Fibroblast of villous mesenchyme (primary cell): ENCODE results near the gene ANGPT4. TPM values are rescaled to one million over a fixed set of nuclear protein-coding genes. Genes with fewer than 3 reads are reported as not detected.

ENCODE experiments used
- DNase-seq: peaks from one replicate; pipeline ENCODE4 v3.0.0-alpha.2; 2010; ENCODE audit warnings: low read depth
- H3K4me3 ChIP-seq: 2 replicates; pipeline ENCODE4 v1.5.1; 2011; ENCODE audit warnings: low read depth, mild to moderate bottlenecking, low read length
- CTCF ChIP-seq: IDR thresholded peaks from 2 replicates; pipeline ENCODE4 v1.5.1; 2012; ENCODE audit warnings: low read depth, mild to moderate bottlenecking, low read length; ENCODE audit not compliant: insufficient read depth
- total RNA-seq: library from RNA; depleted of rRNA; stranded (reverse); fragments of >200 nt; gene quantifications from 2 replicates; pipeline ENCODE4 v1.2.3, GENCODE V29; 2012

Gene ANGPT4
- total RNA-seq, 1 donor: not detected

GRCh38 chr20:926670-927069 lies 10.5 kb upstream of the ANGPT4 start:
- no peak for DNase-seq
- H3K4me3 ChIP-seq: no peak overlapping the region
- TF ChIP-seq CTCF: no peak

DNA sequence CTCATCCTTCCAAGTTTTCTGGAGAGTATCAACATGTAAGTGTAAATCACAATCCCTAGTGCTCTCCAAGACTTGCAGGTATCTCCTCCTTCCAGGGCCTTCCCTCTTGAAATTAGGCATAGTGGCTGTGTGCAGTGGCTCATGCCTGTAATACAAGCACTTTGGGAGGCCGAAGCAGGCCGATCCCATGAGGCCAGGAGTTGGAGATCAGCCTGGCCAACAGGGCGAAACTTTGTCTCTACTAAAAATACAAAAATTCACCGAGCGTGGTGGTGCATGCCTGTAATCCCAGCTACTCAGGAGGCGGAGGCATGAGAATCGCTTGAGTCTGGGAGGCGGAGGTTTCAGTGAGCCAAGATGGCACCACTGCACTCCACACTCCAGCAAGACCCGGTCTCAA lies 9.4 kb upstream of the ANGPT4 start:
- DNase-seq: no peak
- TF ChIP-seq CTCF: no peak
- H3K4me3 ChIP-seq: no peak overlapping the region

DNA sequence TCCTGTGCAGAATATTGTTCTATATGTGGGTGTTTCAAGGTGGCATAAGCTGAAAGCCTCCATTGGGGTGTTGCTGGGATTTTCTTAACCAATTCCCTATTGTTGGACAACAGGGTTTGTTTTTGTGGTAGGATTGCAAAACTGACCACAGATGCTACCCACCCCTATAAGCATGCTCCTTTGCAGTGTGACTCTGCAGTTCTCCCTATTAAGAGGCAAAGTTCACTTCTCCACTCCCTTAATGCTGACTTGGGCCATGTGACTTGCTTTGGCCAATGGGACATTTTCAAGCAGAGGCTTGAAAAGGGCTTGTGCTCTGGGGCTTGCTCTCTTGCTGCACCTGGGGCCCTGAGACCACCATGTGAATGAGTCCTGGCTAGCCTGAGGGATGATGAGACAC lies 8.5 kb upstream of the ANGPT4 start:
- no peak for TF ChIP-seq CTCF
- H3K4me3 ChIP-seq: no peak overlapping the region
- DNase-seq: no peak

DNA sequence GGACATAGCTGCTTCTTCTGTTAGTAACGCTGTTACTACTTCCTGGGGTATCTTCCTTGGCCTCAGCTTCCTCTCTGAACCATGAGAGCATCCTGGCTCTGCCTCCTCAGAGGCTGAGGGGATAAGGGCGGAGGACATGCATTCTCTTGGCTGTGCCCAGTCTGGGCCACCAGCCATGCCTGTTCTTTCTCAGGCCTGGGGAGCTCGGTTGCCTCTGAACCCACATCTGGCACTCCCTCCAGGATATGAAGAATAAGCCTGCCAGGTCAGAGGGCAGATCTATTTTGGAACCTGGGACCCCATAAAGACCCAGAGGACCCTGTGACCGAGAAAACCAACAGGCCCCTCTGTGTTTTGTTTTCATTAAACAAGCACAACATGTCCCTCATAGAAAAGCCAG lies 6.6 kb upstream of the ANGPT4 start:
- no peak for TF ChIP-seq CTCF
- no peak for DNase-seq

DNA sequence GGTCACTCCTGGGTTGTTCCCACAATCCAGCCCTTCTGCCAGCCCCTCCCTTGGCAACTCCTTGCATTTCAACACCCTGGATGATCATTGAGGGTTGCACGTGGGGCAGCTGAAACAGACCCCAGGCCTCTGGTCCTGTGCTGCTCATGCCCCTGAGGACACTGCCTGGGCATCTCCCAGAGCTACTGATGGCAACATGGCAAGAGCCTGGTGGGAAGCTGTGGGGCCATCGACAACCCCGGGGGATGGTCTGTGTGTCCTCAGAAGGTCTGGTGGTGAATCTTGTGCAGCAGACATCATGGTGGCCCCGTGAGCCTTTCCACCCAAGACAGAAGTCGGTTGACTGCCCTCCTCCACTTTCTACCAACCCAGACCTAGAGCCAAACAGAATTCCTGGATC lies 4.9 kb upstream of the ANGPT4 start:
- no peak for DNase-seq
- no peak for TF ChIP-seq CTCF
- H3K4me3 ChIP-seq: no peak overlapping the region

More for the DNA sequence above, 6.6 kb upstream of the ANGPT4 start:
- H3K4me3 ChIP-seq: no peak overlapping the region

DNA sequence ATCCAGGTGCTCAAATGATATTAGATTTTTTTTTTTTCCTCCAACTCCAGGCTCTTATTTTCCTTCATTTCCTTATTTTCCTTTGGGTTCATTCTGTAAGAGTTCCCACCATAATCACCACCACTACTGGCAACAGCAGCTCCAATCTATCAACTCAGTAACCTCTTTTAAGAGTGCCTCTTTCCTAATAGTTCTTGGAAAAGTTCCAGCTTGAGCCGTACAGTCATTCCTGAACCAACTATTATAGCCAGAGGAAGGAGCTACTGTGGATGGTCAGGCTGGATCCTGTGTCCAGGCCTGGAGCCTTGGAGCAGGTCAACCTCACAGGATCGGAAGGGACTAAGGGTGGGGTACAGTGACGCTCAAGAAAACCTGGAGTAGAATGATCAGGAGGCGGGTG lies 4.2 kb upstream of the ANGPT4 start:
- H3K4me3 ChIP-seq: no peak overlapping the region
- TF ChIP-seq CTCF: no peak
- DNase-seq: no peak

GRCh38 chr20:919491-919916 lies 3.4 kb upstream of the ANGPT4 start:
- no peak overlapping the region for H3K4me3 ChIP-seq
- TF ChIP-seq CTCF: no peak
- DNase-seq: no peak
